Activated naive CD4-positive, alpha-beta T cell treated with anti-CD3 and anti-CD28 coated beads for 36 hours (primary cell): ENCODE results near the gene ETV6. TPM values are rescaled to one million over a fixed set of nuclear protein-coding genes. Genes with fewer than 3 reads are reported as not detected.

Experiments
- CTCF ChIA-PET: fragments of 350-600 bp; sonication (Branson Sonifier 250); formaldehyde crosslinking; loops from one replicate; lab custom pipeline; 2021; ENCODE audit warnings: antibody characterized with exemption; lab: Charles Lee
- DNase-seq: peaks from one replicate; pipeline ENCODE4 v3.0.0-alpha.2; 2020
- H3K27ac Mint-ChIP-seq: one replicate; pipeline ENCODE4 v1.8.0; 2021; ENCODE audit warnings: mild to moderate bottlenecking, mixed read lengths
- H3K27me3 Mint-ChIP-seq: one replicate; pipeline ENCODE4 v1.8.0; 2021; ENCODE audit warnings: low read depth, mixed read lengths
- H3K36me3 Mint-ChIP-seq: one replicate; pipeline ENCODE4 v1.8.0; 2021; ENCODE audit warnings: low read depth, mixed read lengths
- H3K4me1 Mint-ChIP-seq: one replicate; pipeline ENCODE4 v1.8.0; 2021; ENCODE audit warnings: low read depth, mixed read lengths
- H3K4me3 Mint-ChIP-seq: one replicate; pipeline ENCODE4 v1.8.0; 2021; ENCODE audit warnings: mild to moderate bottlenecking, moderate library complexity, mixed read lengths
- H3K9me3 Mint-ChIP-seq: one replicate; pipeline ENCODE4 v1.8.0; 2021; ENCODE audit warnings: mixed read lengths
- intact Hi-C: fragments of 100-400 bp; cut with micrococcal nuclease; formaldehyde crosslinking; loops from one replicate; pipeline ENCODE4 v1.15.1; 2023
- total RNA-seq, 2 experiments: library from RNA; stranded (reverse); gene quantifications; one replicate each; pipeline ENCODE4 v1.2.3, GENCODE V29; 2021

The ETV6 gene
- total RNA-seq, 2 experiments from 2014 or later, result 48.1 to 48.6 TPM

GRCh38 chr12:11881835-11882234 is 232.4 kb downstream of the ETV6 start:
- no peaks in the 10 kb centered on the region for H3K9me3 Mint-ChIP-seq
- DNase-seq, result no peak
- peaks cover 21% of the 10 kb centered on the region for H3K4me1 Mint-ChIP-seq
- H3K27me3 Mint-ChIP-seq, result no peaks in the 10 kb centered on the region
- intact Hi-C loops, result no loop called here
- no peak overlapping the region for H3K27ac Mint-ChIP-seq
- CTCF ChIA-PET, result no interaction called here
- peaks cover 64% of the 10 kb centered on the region for H3K36me3 Mint-ChIP-seq
- no peak overlapping the region for H3K4me3 Mint-ChIP-seq

DNA sequence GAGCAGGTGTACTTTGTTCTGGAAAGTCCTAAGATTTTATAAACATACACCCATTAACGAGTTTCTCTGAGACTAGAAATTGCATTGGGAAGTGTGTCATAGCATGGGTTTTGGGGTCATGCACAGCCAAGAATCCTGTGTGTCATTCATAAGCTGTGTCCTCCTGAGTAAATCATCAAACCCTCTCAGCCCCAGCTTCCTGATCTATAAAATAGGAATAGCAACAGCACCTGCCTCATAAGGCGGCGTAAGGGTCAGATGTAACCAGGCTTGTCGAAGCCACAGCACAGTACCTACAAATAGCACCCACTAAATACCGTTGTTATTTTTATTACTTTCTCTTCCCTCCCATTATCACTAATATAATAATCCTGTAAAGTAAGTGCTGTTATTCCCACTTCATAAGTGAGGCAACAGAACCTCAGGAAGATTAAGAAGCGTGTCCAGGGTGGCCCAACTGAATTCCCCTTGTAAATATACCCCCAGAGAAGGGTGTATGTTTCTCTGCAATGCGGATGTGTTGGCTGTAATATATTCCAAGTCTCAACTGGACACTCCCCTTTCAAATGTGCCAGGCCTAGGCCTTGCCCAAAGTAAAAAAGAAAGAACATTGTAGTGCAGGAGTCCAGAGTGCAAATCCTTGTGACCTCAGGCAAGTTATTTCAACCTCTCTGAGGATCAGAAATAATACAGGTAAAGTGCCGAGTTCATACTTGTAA is 233.0 kb downstream of the ETV6 start:
- Mint-ChIP-seq H3K4me3 (no peak overlapping the region), H3K27me3 (no peaks in the 10 kb centered on the region), H3K27ac (no peak overlapping the region), H3K9me3 (no peaks in the 10 kb centered on the region), H3K4me1 (peaks cover 15% of the 10 kb centered on the region), H3K36me3 (peaks cover 68% of the 10 kb centered on the region)
- no peak for DNase-seq
- CTCF ChIA-PET, result no interaction called here
- intact Hi-C loops, result no loop called here

GRCh38 chr12:11884116-11884515 is 234.6 kb downstream of the ETV6 start:
- DNase-seq, result no peak
- no peaks in the 10 kb centered on the region for H3K9me3 Mint-ChIP-seq
- H3K36me3 Mint-ChIP-seq, result peaks cover 72% of the 10 kb centered on the region
- CTCF ChIA-PET, result no interaction called here
- H3K27me3 Mint-ChIP-seq, result no peaks in the 10 kb centered on the region
- intact Hi-C loops, result no loop called here
- no peak overlapping the region for H3K4me3 Mint-ChIP-seq
- no peak overlapping the region for H3K27ac Mint-ChIP-seq
- peaks cover 8% of the 10 kb centered on the region for H3K4me1 Mint-ChIP-seq

- peaks cover 13% of the 10 kb centered on the region for H3K4me1 Mint-ChIP-seq
- no peak for DNase-seq
- CTCF ChIA-PET, result no interaction called here
- no peak overlapping the region for H3K27ac Mint-ChIP-seq
- H3K4me3 Mint-ChIP-seq, result no peak overlapping the region
- no peaks in the 10 kb centered on the region for H3K9me3 Mint-ChIP-seq
- H3K36me3 Mint-ChIP-seq, result peaks cover 75% of the 10 kb centered on the region
- intact Hi-C loops, result no loop called here
- H3K27me3 Mint-ChIP-seq, result no peaks in the 10 kb centered on the region
These were observed 235.2 kb downstream of the ETV6 start for GRCh38 chr12:11884706-11885105.

GRCh38 chr12:11885261-11886038 is 236.0 kb downstream of the ETV6 start:
- DNase-seq, result no peak
- Mint-ChIP-seq H3K27me3 (no peaks in the 10 kb centered on the region), H3K4me3 (no peak overlapping the region), H3K27ac (no peak overlapping the region), H3K36me3 (peaks cover 73% of the 10 kb centered on the region), H3K9me3 (no peaks in the 10 kb centered on the region), H3K4me1 (peaks cover 14% of the 10 kb centered on the region)
- CTCF ChIA-PET, result no interaction called here
- intact Hi-C loops, result no loop called here

- DNase-seq, result no peak
These were observed 236.9 kb downstream of the ETV6 start for GRCh38 chr12:11886339-11886738.

DNA sequence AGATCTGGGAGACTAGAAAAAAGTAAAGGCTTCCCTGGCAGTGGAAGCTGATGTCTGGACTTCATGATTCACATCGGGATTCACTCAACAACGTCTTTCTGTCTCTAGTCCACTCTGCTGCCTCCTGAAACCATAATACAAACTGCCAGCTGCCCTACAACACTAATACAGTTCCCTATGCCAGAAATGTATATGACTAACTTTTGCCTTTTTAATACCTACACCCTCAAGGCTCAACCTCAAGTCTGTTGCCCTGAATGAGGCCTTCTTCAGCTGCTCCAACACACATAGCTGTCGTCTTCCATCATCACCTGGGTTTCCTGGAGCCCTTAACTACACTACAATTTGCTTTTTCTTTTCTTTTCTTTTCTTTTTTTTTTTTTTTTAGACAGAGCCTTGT is 238.6 kb downstream of the ETV6 start:
- H3K4me3 Mint-ChIP-seq, result no peak overlapping the region
- no peak for DNase-seq
- H3K4me1 Mint-ChIP-seq, result peaks cover 14% of the 10 kb centered on the region
- H3K27me3 Mint-ChIP-seq, result no peaks in the 10 kb centered on the region
- peaks cover 80% of the 10 kb centered on the region for H3K36me3 Mint-ChIP-seq
- CTCF ChIA-PET, result no interaction called here
- intact Hi-C loops, result no loop called here
- H3K27ac Mint-ChIP-seq, result no peak overlapping the region
- H3K9me3 Mint-ChIP-seq, result no peaks in the 10 kb centered on the region

More at GRCh38 chr12:11886339-11886738, 236.9 kb downstream of the ETV6 start:
- peaks cover 14% of the 10 kb centered on the region for H3K4me1 Mint-ChIP-seq
- CTCF ChIA-PET, result no interaction called here
- no peaks in the 10 kb centered on the region for H3K27me3 Mint-ChIP-seq
- no peak overlapping the region for H3K27ac Mint-ChIP-seq
- intact Hi-C loops, result no loop called here
- H3K4me3 Mint-ChIP-seq, result no peak overlapping the region
- no peaks in the 10 kb centered on the region for H3K9me3 Mint-ChIP-seq
- peaks cover 75% of the 10 kb centered on the region for H3K36me3 Mint-ChIP-seq

DNA sequence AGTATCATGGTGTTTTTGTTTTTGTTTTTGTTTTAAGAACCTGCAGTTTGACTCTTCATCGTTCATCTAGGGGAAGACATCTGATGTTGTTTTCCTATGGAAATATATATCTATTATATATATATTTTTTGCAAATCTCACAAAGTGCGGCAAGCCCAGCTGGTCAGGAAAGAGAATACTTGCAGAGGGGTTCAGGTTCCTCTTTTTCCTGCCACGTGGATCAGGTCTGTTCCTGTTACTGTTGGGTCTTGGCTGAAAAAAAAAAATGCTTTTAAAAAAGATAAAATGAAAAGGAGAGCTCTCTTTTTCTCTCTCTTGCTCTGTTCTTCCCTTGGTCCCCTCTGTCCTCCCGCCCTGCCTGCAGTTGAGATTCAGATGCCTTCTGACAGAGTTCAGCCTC is 241.9 kb downstream of the ETV6 start:
- peaks cover 19% of the 10 kb centered on the region for H3K4me1 Mint-ChIP-seq
- H3K27ac Mint-ChIP-seq, result no peak overlapping the region
- H3K9me3 Mint-ChIP-seq, result no peaks in the 10 kb centered on the region
- no peak for DNase-seq
- CTCF ChIA-PET, result interaction anchor here (1.0 kb wide), 1 partner anchor 142 kb away, joined by 3 read pairs; no protein-coding TSS in a partner anchor
- H3K4me3 Mint-ChIP-seq, result no peak overlapping the region
- peaks cover 52% of the 10 kb centered on the region for H3K36me3 Mint-ChIP-seq
- intact Hi-C loops, result no loop called here
- no peaks in the 10 kb centered on the region for H3K27me3 Mint-ChIP-seq

GRCh38 chr12:11891754-11892386 is 242.4 kb downstream of the ETV6 start:
- peaks cover 19% of the 10 kb centered on the region for H3K4me1 Mint-ChIP-seq
- no peaks in the 10 kb centered on the region for H3K27me3 Mint-ChIP-seq
- intact Hi-C loops, result no loop called here
- H3K9me3 Mint-ChIP-seq, result no peaks in the 10 kb centered on the region
- CTCF ChIA-PET, result no interaction called here
- H3K36me3 Mint-ChIP-seq, result peaks cover 47% of the 10 kb centered on the region
- DNase-seq, result no peak
- no peak overlapping the region for H3K27ac Mint-ChIP-seq
- no peak overlapping the region for H3K4me3 Mint-ChIP-seq

GRCh38 chr12:11893998-11894397 is 244.5 kb downstream of the ETV6 start:
- Mint-ChIP-seq H3K4me3 (no peak overlapping the region), H3K9me3 (no peaks in the 10 kb centered on the region), H3K4me1 (peaks cover 16% of the 10 kb centered on the region), H3K36me3 (peaks cover 28% of the 10 kb centered on the region), H3K27me3 (no peaks in the 10 kb centered on the region), H3K27ac (no peak overlapping the region)
- intact Hi-C loops, result no loop called here
- CTCF ChIA-PET, result no interaction called here
- DNase-seq, result no peak

DNA sequence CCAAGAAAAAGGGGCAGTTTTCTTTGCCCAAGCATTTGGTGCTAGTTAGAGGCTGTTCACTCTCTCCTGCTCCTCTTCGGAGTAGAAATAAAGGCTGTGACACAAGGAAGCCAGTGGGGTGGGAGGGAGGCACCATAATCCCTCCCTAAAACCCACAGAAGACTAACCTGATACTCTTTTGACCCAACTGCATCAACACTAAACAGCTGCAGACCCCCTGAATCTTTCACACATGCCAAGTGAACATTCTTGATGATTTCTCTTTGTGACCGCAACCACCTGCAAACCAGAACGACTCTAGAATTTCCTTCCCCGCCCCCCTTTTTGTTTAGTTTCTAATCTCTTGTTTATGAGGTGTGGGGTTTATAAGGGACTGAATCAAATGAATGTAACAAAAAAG is 245.4 kb downstream of the ETV6 start:
- H3K4me1 Mint-ChIP-seq, result peaks cover 9% of the 10 kb centered on the region
- H3K36me3 Mint-ChIP-seq, result peaks cover 20% of the 10 kb centered on the region
- no peaks in the 10 kb centered on the region for H3K9me3 Mint-ChIP-seq
- CTCF ChIA-PET, result no interaction called here
- no peak overlapping the region for H3K4me3 Mint-ChIP-seq
- no peak for DNase-seq
- peak overlapping the region; percentile 4 for H3K27ac Mint-ChIP-seq
- intact Hi-C loops, result no loop called here
- no peaks in the 10 kb centered on the region for H3K27me3 Mint-ChIP-seq

DNA sequence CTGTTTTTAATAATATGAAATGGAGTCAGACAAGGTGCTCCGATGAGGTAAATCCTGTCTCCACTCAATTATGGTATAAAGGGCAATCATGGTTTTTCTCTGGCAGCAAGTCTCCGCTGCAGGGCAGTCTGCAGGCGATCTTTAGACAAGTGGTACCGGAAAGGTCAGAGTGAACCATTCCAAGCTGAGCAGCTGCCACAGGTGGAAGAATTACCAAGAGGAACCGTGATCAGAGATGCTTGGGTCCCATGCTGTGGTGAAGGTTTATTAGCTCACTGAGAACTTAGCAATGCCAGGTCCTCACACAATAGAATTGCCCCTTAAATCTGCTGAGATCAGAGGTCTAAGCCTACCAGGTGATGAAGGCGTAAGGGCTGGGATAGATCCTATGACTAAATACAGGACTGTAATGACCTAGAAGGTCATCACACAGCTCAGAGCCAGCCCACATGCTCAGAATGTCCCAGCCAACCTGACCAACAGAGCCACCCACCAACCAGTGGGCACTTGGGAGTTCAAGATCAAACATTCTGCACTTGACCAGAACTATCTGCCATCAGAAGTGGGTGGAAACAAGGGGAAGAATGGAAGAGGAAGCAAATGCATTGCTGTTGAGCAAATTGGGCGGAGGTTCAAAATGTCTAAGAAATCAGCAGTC is 246.1 kb downstream of the ETV6 start:
- H3K27me3 Mint-ChIP-seq, result no peaks in the 10 kb centered on the region
- peaks cover 9% of the 10 kb centered on the region for H3K4me1 Mint-ChIP-seq
- CTCF ChIA-PET, result no interaction called here
- intact Hi-C loops, result no loop called here
- no peak overlapping the region for H3K4me3 Mint-ChIP-seq
- peak overlapping the region; percentile 4 for H3K27ac Mint-ChIP-seq
- H3K36me3 Mint-ChIP-seq, result peaks cover 18% of the 10 kb centered on the region
- no peaks in the 10 kb centered on the region for H3K9me3 Mint-ChIP-seq
- DNase-seq, result no peak
